ENCODE measurements around the gene TJP3.
A peak's percentile ranks its signal among the peaks of the same experiment; 100 is the strongest.
"Not testable (repeated sequence)": the region's sequence is repeated elsewhere in the genome, so short reads cannot be mapped to it uniquely, and the experiment has no call there.

Gene TJP3

DNA sequence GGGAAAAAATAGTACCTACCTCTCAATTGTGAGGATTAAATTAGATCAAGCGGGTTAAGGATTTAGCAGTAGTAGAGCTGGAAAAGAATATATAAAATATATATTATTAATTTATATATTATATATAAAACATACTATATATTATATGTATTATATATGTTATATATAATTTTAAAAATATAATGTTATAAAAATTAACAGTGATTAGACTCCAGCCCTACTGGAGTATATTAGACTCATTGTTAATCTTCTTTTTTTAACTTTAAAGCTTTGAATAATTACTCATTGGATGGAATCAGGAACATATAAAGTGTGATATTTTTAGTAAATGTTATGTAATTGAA is 53.9 kb downstream of the TJP3 start:
- TF ChIP-seq, protein P1, sequence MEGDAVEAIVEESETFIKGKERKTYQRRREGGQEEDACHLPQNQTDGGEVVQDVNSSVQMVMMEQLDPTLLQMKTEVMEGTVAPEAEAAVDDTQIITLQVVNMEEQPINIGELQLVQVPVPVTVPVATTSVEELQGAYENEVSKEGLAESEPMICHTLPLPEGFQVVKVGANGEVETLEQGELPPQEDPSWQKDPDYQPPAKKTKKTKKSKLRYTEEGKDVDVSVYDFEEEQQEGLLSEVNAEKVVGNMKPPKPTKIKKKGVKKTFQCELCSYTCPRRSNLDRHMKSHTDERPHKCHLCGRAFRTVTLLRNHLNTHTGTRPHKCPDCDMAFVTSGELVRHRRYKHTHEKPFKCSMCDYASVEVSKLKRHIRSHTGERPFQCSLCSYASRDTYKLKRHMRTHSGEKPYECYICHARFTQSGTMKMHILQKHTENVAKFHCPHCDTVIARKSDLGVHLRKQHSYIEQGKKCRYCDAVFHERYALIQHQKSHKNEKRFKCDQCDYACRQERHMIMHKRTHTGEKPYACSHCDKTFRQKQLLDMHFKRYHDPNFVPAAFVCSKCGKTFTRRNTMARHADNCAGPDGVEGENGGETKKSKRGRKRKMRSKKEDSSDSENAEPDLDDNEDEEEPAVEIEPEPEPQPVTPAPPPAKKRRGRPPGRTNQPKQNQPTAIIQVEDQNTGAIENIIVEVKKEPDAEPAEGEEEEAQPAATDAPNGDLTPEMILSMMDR (IDR thresholded peaks at IDR 0.05; ENCODE audit: low read depth, low read length, missing control alignments), result no peak
- H3K4me3 ChIP-seq (ENCODE audit: low read depth, low read length), result no peak overlapping the region

GRCh38 chr19:3762501-3763459 is 54.6 kb downstream of the TJP3 start, which contains the start of gene MRPL54:
MRPL54 (plus strand) TSS chr19:3762682; CDS start chr19:3762701, 19 bp downstream.
- DNase-seq (ENCODE audit: low read depth), result peak; percentile 97
- H3K4me3 ChIP-seq (ENCODE audit: low read depth, low read length), result peak within 1 kb of the TSS; percentile 83
- TF ChIP-seq, protein P1 (IDR thresholded peaks at IDR 0.05; ENCODE audit: low read depth, low read length, missing control alignments), result no peak
- in situ Hi-C loops (cut with HindIII; ENCODE audit: low sequenced_read_pairs), result no loop called here

More for the DNA sequence above, 53.9 kb downstream of the TJP3 start:
- DNase-seq (ENCODE audit: low read depth), result no peak
- in situ Hi-C loops (cut with HindIII; ENCODE audit: low sequenced_read_pairs), result no loop called here

GRCh38 chr19:3765121-3765520 is 56.9 kb downstream of the TJP3 start:
- TF ChIP-seq, protein P1 (IDR thresholded peaks at IDR 0.05; ENCODE audit: low read depth, low read length, missing control alignments), result no peak
- DNase-seq (ENCODE audit: low read depth), result no peak
- in situ Hi-C loops (cut with HindIII; ENCODE audit: low sequenced_read_pairs), result no loop called here
- no peak overlapping the region for H3K4me3 ChIP-seq (ENCODE audit: low read depth, low read length)

- in situ Hi-C loops (cut with HindIII; ENCODE audit: low sequenced_read_pairs); DNase-seq (ENCODE audit: low read depth): not testable (repeated sequence)
These were observed 57.6 kb downstream of the TJP3 start for GRCh38 chr19:3765757-3766156.

DNA sequence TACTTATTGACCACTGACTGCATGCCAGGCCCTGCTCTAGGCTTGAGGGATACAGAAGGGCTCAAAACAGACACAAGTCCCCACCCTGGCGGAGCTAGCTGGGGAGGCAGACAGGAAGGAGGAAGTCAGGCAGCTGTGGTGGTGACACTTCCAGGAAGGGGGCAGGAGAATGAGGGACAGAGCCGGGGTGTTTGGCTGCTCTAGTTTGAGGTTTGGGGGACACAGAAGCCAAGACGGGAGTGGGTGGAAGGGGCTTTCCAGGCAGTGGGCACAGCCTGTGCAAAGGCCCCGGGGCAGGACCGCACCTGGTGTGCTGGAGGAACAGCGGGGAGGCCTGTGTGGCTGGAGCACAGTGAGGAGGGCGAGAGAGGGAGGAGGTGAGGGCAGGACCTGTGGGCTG is 58.3 kb downstream of the TJP3 start:
- in situ Hi-C loops (cut with HindIII; ENCODE audit: low sequenced_read_pairs), result no loop called here
- H3K4me3 ChIP-seq (ENCODE audit: low read depth, low read length), result no peak overlapping the region
- TF ChIP-seq, protein P1 (IDR thresholded peaks at IDR 0.05; ENCODE audit: low read depth, low read length, missing control alignments), result no peak
- DNase-seq (ENCODE audit: low read depth), result no peak

More at GRCh38 chr19:3765757-3766156, 57.6 kb downstream of the TJP3 start:
- not testable (repeated sequence) for H3K4me3 ChIP-seq (ENCODE audit: low read depth, low read length)

DNA sequence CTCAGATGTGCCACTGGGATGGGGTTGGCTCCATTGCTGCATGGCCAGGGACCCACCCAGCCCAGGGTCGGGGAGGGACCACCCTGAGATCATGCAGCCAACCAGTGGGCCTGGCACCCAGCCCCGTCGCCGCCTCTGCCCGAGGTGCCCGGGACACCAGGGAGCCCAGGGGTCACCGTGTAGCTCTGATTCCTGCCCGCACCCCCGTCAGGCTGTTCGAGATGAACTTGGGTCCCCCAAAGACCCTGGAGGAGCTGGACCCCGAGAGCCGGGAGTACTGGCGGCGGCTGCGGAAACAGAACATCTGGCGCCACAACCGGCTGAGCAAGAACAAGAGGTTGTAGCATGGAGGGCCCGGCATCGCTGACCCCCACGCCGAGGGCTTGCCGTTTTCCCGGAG is 58.9 kb downstream of the TJP3 start:
- TF ChIP-seq, protein P1 (IDR thresholded peaks at IDR 0.05; ENCODE audit: low read depth, low read length, missing control alignments), result no peak
- in situ Hi-C loops (cut with HindIII; ENCODE audit: low sequenced_read_pairs), result no loop called here
- no peak for DNase-seq (ENCODE audit: low read depth)
- H3K4me3 ChIP-seq (ENCODE audit: low read depth, low read length), result no peak overlapping the region

Measured in astrocyte of the cerebellum (primary cell).